Ramos (cell line): Measurements from ENCODE around the gene PROCR.
"Not testable (repeated sequence)": the region's sequence is repeated elsewhere in the genome, so short reads cannot be mapped to it uniquely, and the experiment has no call there.

Experiments used
- in situ Hi-C: fragments of 300-500 bp; cut with MboI; formaldehyde crosslinking; loops from one replicate; pipeline ENCODE4 v1.14.3; 2022; ENCODE audit warnings: low sequenced_read_pairs; ENCODE audit not compliant: unreplicated experiment

PROCR gene

DNA sequence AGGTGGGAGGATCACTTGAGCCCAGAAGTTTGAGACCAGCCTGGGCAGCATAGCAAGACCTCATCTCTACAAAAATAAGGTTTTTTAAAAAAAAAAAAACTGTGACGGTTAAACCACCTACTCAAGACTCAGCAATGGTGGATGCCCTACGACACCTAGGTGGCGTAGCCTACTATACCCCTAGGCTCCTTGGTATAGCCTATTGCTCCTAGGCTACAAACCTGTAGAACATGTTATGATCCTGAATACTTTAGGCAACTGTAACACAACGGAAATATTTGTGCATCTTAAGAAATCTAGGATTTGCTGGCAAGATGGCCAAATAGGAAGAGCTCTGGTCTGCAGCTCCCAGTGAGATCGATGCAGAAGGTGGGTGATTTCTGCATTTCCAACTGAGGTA, 11.5 kb upstream of the PROCR start:
- in situ Hi-C loops = not testable (repeated sequence)

DNA sequence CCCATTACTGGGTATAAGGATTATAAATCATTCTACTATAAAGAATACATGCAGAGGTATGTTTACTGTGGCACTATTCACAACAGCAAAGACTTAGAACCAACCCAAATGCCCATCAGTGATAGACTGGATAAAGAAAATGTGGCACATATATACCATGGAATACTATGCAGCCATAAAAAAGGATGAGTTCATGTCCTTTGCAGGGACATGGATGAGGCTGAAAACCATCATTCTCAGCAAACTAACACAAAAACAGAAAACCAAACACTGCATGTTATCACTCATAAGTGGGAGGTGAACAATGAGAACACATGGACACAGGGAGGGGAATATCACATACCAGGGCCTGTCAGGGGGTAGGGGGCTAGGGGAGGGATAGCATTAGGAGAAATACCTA, 7.3 kb upstream of the PROCR start:
- in situ Hi-C loops = not testable (repeated sequence)

DNA sequence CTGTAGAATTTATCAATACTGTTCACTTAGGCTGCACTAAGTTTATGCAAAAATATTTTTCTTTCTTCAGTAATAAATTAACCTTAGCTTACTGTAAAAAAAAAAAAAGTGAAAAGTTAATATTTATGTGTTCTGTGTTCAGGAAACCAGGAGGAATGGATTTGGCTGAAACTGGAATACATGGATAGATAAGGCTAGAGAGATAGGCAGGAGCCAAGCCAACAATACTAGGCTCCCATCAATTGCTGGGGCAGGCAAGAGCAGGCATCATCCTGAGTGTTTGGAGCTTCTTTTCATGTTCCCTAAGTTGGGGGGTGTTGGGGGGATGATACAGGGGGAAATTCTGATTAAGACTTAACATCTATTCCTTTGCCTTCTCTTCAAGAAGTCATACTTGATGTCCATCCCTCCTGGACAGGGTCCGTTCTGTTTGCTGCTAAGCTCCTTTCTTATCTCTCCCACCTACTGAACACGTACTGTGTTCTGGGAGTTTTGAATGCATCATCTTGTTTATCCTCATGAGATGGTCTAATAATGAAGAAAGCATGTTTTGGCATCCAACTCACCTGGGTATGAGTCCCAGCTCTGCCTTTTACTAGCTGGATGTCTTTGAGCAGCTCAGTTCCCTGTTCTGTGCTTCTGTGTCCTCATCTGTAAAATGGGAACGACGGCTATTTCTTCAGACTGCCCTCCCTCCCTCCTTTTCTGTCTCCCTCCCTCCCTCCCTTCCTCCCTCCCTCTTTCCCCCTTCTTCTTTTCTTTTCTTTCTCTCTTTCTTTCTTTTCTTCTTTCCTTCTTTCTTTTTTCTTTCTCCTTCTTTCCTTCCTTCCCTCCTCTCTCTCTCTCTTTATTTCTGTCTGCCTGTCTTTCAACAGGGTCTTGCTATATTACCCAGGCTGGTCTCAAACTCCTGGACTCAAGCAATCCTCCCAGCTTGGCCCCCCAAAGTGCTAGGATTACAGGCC, 6.4 kb upstream of the PROCR start:
- in situ Hi-C loops = no loop called here

DNA sequence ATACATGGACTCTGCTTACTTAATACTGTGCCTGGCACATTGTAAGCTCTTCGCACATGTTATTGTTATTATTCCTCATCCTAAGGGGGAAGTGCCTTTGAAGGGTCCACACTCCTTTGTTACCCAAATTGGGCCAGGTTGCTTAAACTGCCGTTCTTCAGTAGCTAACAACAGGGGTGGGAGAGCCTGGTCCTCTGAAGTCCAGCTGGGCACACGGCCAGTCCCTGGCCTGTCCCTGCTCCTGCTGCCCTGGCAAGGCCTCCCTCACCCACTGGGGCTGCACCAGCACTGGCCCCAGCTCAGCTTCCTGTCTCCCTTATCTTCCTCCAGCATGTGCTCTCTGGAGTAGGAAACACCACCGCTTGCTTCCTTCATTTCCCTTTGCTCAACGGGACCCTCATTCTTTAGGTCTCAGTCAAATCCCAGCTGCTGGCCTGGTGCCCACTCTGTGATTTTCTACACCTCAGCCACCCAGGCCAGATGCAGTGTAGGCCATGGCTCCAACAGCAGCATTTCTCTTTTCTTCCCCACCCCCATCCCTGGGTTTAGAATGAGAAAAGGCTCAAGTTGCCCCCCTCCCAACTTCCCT, 5.5 kb upstream of the PROCR start:
- in situ Hi-C loops = no loop called here

DNA sequence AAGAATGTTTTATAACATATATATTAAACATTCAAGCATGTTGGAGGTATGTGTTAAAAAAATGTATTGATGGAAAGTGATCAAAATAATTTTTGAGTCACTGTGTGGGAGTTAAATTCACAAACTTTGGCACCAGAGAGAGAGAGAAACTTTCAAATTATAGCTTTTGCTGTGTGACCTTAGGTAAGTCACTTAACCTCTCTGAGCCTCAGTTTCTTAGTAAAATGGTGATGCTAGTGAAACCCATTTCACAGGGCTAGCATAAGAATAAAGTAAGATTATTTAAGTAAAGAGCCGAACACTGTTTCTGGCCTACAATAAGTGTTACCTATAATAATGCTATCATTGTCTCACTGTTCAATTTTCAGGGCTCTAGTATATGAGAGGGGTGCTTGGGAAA, 4.1 kb upstream of the PROCR start:
- in situ Hi-C loops = no loop called here

DNA sequence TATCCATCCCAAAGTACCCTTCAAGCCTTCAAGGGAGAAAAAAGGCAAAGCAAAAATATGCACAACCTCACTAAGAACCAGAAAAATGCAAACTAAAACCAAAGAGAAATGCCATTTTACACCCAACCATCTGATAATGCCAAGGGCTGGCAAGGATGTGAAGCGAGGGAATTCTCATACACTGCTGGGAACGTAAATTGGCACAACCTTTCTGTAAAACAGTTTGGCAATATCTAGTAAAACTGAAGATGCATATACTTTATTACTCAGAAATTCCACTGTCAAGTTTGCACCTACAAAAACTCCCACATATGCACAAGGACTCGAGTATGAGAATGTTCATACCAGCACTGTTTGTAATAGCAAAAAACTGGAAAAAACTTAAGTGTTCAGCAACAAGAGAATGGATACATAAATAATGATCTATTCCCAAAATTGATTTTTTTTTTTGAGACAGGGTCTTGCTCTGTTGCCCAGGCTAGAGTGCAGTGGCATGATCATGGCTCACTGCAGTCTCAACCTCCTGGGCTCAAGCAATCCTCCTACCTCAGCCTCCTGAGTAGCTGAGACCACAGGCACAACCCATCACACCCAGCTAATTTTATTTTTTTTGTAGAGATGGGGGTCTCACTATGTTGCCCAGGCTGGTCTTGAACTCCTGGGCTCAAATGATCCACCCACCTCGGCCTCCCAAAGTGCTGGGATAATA, 3.0 kb upstream of the PROCR start:
- in situ Hi-C loops = not testable (repeated sequence)

DNA sequence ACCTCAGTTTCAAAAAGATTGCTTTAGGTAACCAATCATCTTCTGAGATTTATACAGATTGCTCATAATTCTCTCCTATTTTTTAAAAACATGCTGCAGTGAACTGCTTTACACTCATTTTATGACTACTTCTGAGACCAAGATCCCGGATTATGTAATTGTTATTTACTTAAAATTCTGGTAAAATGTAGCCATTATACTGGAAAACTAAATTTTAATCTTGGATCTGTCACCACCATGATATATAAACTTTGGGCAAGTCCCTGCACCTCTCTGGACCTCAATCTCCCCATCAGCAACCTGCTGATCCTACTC, 477 bp upstream of the PROCR start:
- in situ Hi-C loops = no loop called here

DNA sequence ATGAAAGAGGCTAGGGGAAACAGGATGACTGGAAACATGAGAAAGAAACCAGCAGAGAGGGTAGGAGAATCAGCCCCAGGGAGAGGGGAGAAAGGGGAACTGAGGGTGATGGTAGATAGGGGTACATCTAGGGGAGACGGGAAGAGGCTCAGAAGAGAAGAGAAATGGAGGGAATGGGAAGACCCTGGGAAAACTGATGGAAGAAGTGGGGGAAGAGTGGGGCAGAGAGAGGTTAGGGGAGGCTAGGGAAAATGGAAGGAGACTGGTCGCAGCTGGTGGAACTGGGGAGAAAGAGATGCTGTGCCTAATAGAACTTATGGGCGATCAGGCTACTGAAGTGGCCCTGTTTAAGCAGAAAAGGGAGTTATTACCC, 548 bp downstream of the PROCR start:
- in situ Hi-C loops = no loop called here

DNA sequence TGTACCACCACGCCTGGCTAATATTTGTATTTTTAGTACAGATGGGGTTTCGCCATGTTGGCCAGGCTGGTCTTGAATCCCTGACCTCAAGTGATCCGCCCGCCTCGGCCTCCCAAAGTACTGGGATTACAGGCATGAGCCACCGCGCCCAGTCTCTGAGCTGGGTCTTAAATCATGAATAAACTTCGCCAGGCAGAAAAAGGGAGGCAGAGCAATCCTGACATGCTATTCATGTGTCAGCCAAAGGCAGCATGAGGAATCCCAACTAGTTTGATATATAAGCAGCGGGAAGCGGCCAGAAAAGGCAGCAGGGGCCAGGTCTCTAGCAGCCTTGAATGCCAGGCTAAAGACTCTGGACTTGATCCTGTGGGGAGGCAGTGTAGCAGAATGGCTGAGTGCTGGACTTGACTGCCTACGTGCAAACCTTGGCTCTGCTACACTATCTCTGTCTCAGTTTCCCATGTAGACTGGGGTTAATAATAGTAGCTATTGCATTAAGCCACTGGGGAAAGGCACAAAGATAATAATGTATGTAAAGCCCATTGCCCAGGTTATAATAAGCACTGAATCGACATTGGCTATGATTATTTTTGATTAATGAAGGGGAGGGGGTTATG, 1.8 kb downstream of the PROCR start:
- in situ Hi-C loops = no loop called here

DNA sequence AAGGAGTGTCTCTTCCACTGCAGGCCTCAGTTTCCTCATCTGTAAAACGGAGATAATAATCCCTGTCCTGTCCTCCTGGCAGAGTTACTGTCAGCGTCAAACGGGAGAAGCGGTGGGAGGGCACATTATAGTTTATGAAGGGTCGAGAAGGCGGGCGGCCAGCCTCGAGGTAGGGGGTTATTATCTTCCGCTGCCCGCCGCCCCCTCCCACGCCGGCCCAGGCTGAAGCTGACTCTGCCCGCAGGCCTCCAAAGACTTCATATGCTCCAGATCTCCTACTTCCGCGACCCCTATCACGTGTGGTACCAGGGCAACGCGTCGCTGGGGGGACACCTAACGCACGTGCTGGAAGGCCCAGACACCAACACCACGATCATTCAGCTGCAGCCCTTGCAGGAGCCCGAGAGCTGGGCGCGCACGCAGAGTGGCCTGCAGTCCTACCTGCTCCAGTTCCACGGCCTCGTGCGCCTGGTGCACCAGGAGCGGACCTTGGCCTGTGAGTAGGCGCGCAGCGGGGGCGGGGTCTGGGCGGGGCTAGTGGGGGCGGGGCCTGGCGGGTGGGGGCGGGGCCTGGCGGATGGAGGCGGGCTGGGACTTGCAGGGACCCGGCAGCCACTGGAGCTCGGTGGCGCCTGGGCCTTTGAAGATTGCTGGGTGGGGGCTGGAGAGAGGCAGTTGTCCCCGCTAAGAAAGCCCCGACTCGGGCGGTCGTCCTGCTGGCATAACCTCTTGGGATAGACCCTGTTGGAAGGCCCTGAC, 2.8 kb downstream of the PROCR start:
- in situ Hi-C loops = no loop called here

DNA sequence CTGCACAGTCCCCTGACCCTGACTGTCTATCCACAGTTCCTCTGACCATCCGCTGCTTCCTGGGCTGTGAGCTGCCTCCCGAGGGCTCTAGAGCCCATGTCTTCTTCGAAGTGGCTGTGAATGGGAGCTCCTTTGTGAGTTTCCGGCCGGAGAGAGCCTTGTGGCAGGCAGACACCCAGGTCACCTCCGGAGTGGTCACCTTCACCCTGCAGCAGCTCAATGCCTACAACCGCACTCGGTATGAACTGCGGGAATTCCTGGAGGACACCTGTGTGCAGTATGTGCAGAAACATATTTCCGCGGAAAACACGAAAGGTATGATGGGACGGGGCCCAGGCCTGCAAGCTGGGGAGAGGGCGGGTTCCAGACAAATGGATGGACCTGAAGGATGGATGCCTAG, 4.3 kb downstream of the PROCR start:
- in situ Hi-C loops = no loop called here

DNA sequence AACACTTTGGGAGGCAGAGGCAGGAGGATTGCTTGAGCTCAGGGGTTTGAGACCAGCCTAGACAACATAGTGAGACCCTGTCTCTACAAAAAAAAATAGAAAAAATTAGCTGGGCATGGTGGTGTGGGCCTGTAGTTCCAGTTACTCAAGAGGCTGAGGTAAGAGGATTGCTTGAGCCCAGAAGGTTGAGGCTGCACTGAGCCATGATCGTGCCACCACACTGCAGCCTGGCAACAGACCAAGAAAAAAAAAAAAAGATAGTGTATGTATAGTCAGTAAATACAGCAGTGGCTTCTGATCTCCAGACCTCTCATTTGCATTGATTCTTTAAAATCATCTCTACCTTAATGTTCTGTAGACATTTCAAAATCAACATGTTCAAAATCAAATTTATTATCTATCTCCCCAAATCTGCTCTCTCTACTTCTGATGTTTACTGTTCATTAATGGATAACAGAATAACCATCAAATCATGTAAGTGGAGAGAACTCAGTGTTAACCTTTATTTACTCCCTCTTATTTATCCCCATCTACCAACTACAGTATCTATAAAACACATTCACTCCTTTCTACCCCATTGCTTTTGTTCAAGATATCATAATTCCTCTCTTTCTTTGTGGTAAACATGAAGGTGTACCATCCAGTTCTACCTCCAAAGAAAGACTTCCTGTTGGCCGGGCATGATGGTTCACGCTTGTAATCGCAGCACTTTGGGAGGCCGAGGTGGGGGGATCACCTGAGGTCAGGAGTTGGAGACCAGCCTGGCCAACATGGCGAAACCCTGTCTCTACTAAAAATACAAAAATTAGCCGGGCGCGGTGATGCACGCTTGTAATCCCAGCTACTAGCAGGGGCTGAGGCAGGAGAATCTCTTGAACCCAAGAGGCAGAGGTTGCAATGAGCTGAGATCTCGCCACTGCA, 7.7 kb downstream of the PROCR start:
- in situ Hi-C loops = no loop called here

DNA sequence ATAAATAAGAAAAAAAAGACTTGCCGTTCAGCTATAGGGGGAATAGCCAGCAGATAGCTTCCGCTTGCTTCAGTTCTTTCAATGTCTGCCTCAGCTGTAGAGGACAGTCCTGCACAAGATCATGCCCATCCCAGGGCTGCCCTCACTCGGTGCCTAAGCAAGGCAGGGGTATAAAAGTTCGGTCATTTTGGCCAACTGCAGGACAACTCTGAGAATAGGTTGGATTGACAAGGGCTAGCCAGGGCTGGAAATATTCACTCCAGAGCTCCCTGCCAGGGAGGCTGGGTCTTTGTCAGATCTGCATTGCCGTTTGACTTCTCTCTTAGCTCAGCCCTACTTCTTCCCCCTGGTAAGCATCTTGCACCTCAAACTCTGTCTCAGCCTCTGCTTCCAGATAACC, 8.4 kb downstream of the PROCR start:
- in situ Hi-C loops = no loop called here

DNA sequence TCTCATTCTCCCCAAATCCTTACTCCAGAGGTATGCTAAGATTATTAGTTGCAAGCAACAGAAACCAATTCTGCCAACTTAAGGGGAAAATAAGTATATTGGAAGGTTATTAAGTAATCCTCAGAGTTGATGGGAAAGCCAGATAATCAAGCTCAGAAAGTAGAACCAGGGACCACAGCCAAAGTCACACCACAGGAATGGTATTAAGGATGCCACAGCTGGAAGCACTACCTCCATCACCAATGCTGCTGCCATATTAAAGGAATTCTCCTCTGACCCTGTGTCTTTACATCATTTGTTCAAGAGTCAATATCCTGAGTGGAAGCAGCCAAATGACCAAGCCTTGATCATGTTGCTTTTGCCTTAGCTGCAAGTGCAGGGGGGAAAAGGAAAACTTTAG, 9.9 kb downstream of the PROCR start:
- in situ Hi-C loops = no loop called here

DNA sequence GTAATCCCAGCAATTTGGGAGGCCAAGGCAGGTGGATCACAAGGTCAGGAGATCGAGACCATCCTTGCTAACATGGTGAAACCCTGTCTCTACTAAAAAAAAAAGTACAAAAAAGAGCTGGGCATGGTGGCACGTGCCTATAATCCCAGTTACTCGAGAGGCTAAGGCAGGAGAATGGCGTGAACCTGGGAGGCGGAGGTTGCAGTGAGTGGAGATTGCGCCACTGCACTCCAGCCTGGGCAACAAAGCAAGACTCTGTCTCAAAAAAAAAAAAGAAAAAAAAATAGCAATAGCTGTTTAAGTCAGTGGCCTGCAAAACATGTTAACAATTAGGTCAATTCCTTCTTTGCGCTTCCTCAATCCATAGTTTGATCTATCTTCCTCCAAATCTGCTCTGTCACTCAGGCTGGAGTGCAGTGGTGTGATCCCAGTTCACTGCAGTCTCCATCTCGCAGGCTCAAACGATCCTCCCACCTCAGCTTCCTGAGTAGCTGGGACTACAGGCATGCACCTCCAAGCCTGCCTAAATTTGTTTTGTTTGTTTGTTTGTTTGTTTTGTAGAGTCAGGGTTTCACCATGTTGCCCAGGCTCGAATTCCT, 14.9 kb downstream of the PROCR start:
- in situ Hi-C loops = not testable (repeated sequence)

DNA sequence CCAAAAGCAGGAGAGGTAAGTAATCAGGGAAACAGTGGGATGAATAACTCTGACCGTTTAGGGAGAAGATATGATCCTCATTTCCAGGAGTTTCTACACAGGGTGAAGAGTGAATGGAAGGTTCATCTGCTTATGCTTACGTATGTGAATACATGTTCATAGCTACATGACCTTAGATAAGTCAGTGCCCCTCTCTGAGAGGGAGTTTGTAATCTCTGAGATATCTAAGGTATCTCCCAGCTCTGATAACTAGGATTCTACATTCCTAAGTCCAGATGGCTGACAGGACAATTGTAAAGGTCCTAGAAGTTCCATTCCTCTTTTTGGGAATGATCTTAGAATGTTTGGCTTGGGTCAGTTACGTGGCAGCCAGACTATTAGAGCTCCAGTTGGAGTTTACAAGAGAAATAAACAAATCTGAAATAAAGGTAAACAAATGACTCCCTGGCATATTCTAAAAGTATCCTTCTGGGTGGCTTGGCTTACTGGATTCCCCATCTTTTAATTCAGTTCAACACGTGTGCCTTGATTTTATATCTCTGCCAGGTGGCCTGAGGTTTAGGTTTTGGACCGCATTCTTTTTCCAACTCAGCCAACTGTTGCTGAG, 15.8 kb downstream of the PROCR start:
- in situ Hi-C loops = no loop called here

DNA sequence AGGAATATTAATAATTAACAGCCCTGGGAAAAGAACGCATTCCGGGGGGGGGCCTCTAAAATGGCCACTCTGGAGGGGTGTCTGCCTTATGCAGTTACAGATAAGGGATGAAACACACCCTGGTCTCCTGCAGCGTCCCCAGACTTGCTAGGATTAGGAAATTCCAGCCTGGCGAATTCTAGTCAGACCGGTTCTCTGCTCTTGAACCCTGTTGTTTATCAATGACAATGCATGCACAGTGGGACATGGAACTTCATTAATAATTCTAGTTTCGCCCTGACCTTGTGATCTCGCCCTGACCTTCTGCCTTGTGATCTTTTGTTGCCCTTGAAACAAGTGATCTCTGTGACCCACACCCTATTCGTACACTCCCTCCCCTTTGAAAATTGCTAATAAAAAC, 17.4 kb downstream of the PROCR start:
- in situ Hi-C loops = not testable (repeated sequence)

DNA sequence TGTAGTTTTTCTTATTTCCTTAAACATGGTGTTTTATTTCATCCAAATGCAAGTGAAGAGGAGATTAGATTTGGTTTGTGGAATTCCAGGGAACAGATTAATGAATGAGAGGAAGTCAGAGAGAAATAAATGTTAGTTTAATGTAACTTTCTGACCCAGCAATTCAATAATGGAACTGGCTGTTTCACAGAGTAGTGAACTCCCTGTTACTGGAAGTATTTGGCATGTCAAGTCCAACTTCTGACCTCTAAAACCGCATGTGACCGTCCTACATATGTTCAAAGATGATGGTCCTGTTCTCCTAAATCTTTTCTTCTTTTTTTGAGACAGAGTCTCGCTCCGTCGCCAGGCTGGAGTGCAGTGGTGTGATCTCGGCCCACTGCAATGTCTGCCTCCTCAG, 18.7 kb downstream of the PROCR start:
- in situ Hi-C loops = no loop called here
